H1 (cell line): ENCODE data around the gene LRP8. TPM values are rescaled to one million over a fixed set of nuclear protein-coding genes. Genes with fewer than 3 reads are reported as not detected.

Experiments
- CTCF ChIA-PET: fragments of 300-600 bp; sonication (Branson Sonifier 250); formaldehyde crosslinking; loops from one replicate; lab custom pipeline; 2021; ENCODE audit not compliant: partially characterized antibody; lab: Charles Lee
- POLR2A ChIA-PET: fragments of 300-600 bp; sonication (Branson Sonifier 250); formaldehyde crosslinking; loops from one replicate; lab custom pipeline; 2021; ENCODE audit warnings: inconsistent platforms; ENCODE audit not compliant: partially characterized antibody; lab: Charles Lee
- DNase-seq, 2 experiments: peaks; one replicate each; pipeline versions ENCODE4 v3.0.0 to v3.0.0-alpha.2; 2010 to 2022; ENCODE audit warnings: low spot score in 2 of 2, low read depth in 1 of 2, mixed read lengths in 1 of 2
- FAIRE-seq: peaks from 2 replicates; lab custom pipeline; 2011; peaks lifted over from hg19 to GRCh38; lab: Jason Lieb, UNC
- H2AFZ ChIP-seq: 2 replicates; pipeline ENCODE4 v1.8.1; 2012; ENCODE audit warnings: low read length, inconsistent platforms
- H2AK5ac ChIP-seq: 2 replicates; pipeline ENCODE4 v1.6.1; 2013; ENCODE audit warnings: low read depth, low read length
- H2BK120ac ChIP-seq: replicated peaks from 2 replicates; pipeline ENCODE3; 2013; ENCODE audit warnings: low read depth, low read length, inconsistent platforms
- H2BK12ac ChIP-seq: 2 replicates; pipeline ENCODE4 v1.6.1; 2013; ENCODE audit warnings: low read depth, low read length
- H2BK15ac ChIP-seq: 2 replicates; pipeline ENCODE4 v1.6.1; 2013; ENCODE audit warnings: low read length
- H2BK20ac ChIP-seq: 2 replicates; pipeline ENCODE4 v1.6.1; 2013; ENCODE audit warnings: low read length
- H2BK5ac ChIP-seq: 2 replicates; pipeline ENCODE4 v1.6.1; 2013; ENCODE audit warnings: low read depth, low read length
- H3K14ac ChIP-seq: 2 replicates; pipeline ENCODE4 v1.6.1; 2013; ENCODE audit warnings: inconsistent platforms; ENCODE audit not compliant: insufficient read length
- H3K18ac ChIP-seq: 2 replicates; pipeline ENCODE4 v1.6.1; 2013; ENCODE audit warnings: low read length; ENCODE audit errors: extremely low read depth
- H3K23ac ChIP-seq: 2 replicates; pipeline ENCODE4 v1.6.1; 2013; ENCODE audit warnings: inconsistent platforms; ENCODE audit not compliant: insufficient read length
- H3K23me2 ChIP-seq: 2 replicates; pipeline ENCODE4 v1.6.1; 2013; ENCODE audit warnings: low read depth, low read length
- H3K27ac ChIP-seq: 2 replicates; pipeline ENCODE4 v1.6.1; 2011; ENCODE audit warnings: low read depth, low read length, inconsistent platforms
- H3K27me3 ChIP-seq, 4 experiments: replicated peaks in 1 of 4; 1 replicate in 1 of 4; 2 replicates in 3 of 4; pipeline versions ENCODE4 v1.6.1 to v1.8.1; 2011 to 2013; ENCODE audit warnings: low read length in 3 of 4, mild to moderate bottlenecking in 3 of 4, inconsistent platforms in 2 of 4, mixed read lengths in 2 of 4, moderate library complexity in 1 of 4; ENCODE audit not compliant: control insufficient read depth in 3 of 4, insufficient read depth in 3 of 4; ENCODE audit errors: extremely low read depth in 1 of 4
- H3K36me3 ChIP-seq, 4 experiments: 2 replicates each; pipeline versions ENCODE4 v1.6.1 to v1.8.1; 2011 to 2013; ENCODE audit warnings: mild to moderate bottlenecking in 4 of 4, low read length in 3 of 4, moderate library complexity in 2 of 4, control low read depth in 1 of 4, inconsistent platforms in 1 of 4; ENCODE audit not compliant: insufficient read depth in 4 of 4, control insufficient read depth in 2 of 4
- H3K4ac ChIP-seq: replicated peaks from 2 replicates; pipeline ENCODE3; 2013; ENCODE audit warnings: low read length, low read depth, mixed read lengths, inconsistent platforms; ENCODE audit not compliant: insufficient read length
- H3K4me1 ChIP-seq, 4 experiments: replicated peaks in 1 of 4; 1 replicate in 1 of 4; 2 replicates in 3 of 4; pipeline versions ENCODE4 v1.6.1 to v1.8.1; 2011 to 2013; ENCODE audit warnings: low read length in 3 of 4, inconsistent platforms in 2 of 4, mixed read lengths in 1 of 4; ENCODE audit not compliant: insufficient read depth in 4 of 4, control insufficient read depth in 3 of 4
- H3K4me2 ChIP-seq, 2 experiments: 2 replicates each; pipeline versions ENCODE4 v1.6.1 to v1.8.1; 2011 to 2013; ENCODE audit warnings: low read depth in 2 of 2, low read length in 2 of 2, control low read depth in 1 of 2, inconsistent platforms in 1 of 2, mild to moderate bottlenecking in 1 of 2; ENCODE audit not compliant: insufficient read depth in 1 of 2
- H3K4me3 ChIP-seq, 4 experiments: fragments of 200-600, 300-600 bp in 1 of 4; sonication (generic), shearing (Covaris generic), sonication (Bioruptor Twin) in 1 of 4; 2 replicates each; pipeline versions ENCODE4 v1.5.1 to v1.8.1; 2011 to 2016; ENCODE audit warnings: low read length in 4 of 4, low read depth in 3 of 4, control low read depth in 2 of 4, inconsistent platforms in 2 of 4, mild to moderate bottlenecking in 2 of 4, mixed read lengths in 1 of 4, moderate library complexity in 1 of 4; ENCODE audit not compliant: insufficient read depth in 2 of 4; ENCODE audit errors: extremely low read depth in 1 of 4
- H3K56ac ChIP-seq: replicated peaks from 2 replicates; pipeline ENCODE3; 2013; ENCODE audit warnings: low read depth, mild to moderate bottlenecking, mixed read lengths, low read length, inconsistent platforms; ENCODE audit not compliant: insufficient read length
- H3K79me1 ChIP-seq: 2 replicates; pipeline ENCODE4 v1.6.1; 2013; ENCODE audit warnings: low read depth, low read length, control low read depth
- H3K79me2 ChIP-seq, 2 experiments: 2 replicates each; pipeline versions ENCODE4 v1.6.1 to v1.8.1; 2012 to 2013; ENCODE audit warnings: low read length in 2 of 2, mild to moderate bottlenecking in 2 of 2, inconsistent platforms in 1 of 2; ENCODE audit not compliant: insufficient read depth in 2 of 2, control insufficient read depth in 1 of 2
- H3K9ac ChIP-seq, 4 experiments: replicated peaks in 1 of 4; 1 replicate in 1 of 4; 2 replicates in 3 of 4; pipeline versions ENCODE4 v1.6.1 to v1.8.1; 2011 to 2013; ENCODE audit warnings: low read depth in 3 of 4, low read length in 3 of 4, control low read depth in 2 of 4, mild to moderate bottlenecking in 2 of 4, moderate library complexity in 2 of 4, inconsistent platforms in 1 of 4; ENCODE audit errors: extremely low read depth in 1 of 4
- H3K9me3 ChIP-seq, 2 experiments: 2 replicates each; pipeline versions ENCODE4 v1.6.1 to v1.8.1; 2012 to 2013; ENCODE audit warnings: mild to moderate bottlenecking in 2 of 2, moderate library complexity in 2 of 2, control low read depth in 1 of 2, inconsistent platforms in 1 of 2, low read depth in 1 of 2, low read length in 1 of 2, mixed read lengths in 1 of 2; ENCODE audit not compliant: insufficient read depth in 2 of 2
- H4K20me1 ChIP-seq, 2 experiments: replicated peaks in 1 of 2; 2 replicates each; pipeline versions ENCODE3 to v1.8.1; 2011 to 2013; ENCODE audit warnings: inconsistent platforms in 2 of 2, low read length in 2 of 2, mild to moderate bottlenecking in 1 of 2; ENCODE audit not compliant: insufficient read depth in 2 of 2, control insufficient read depth in 1 of 2
- H4K5ac ChIP-seq: 2 replicates; pipeline ENCODE4 v1.6.1; 2013; ENCODE audit warnings: low read length, low read depth, mixed read lengths, inconsistent platforms; ENCODE audit not compliant: insufficient read length
- H4K8ac ChIP-seq: 2 replicates; pipeline ENCODE4 v1.8.0; 2013; ENCODE audit warnings: mild to moderate bottlenecking, moderate library complexity, low read length, inconsistent platforms; ENCODE audit not compliant: insufficient read depth; ENCODE audit errors: extremely low read depth
- H4K91ac ChIP-seq: replicated peaks from 2 replicates; pipeline ENCODE3; 2013; ENCODE audit warnings: low read length, mixed read lengths, inconsistent platforms; ENCODE audit not compliant: insufficient read length
- CHD2 ChIP-seq: IDR thresholded peaks from 2 replicates; pipeline ENCODE4 v1.6.1; 2012; ENCODE audit warnings: low read length, improper control_type of control experiment
- KDM5A ChIP-seq: fragments of 200-600 bp; IDR thresholded peaks from 2 replicates; pipeline ENCODE4 v1.7.1; 2012; ENCODE audit warnings: mild to moderate bottlenecking, low read length, inconsistent platforms, mixed read lengths
- SAP30 ChIP-seq: fragments of 300-600 bp; sonication (generic); IDR thresholded peaks from 2 replicates; pipeline ENCODE4 v1.7.1; 2012; ENCODE audit warnings: low read length, moderate library complexity, mild to moderate bottlenecking, inconsistent platforms; ENCODE audit not compliant: insufficient read depth, insufficient replicate concordance
- TAF7 ChIP-seq: optimal IDR thresholded peaks from 2 replicates; pipeline ENCODE3; 2011; ENCODE audit warnings: low read depth, mild to moderate bottlenecking, inconsistent platforms, low read length, moderate library complexity, borderline replicate concordance
- WGBS, 2 experiments: shearing (Covaris generic) in 1 of 2; methylation state at CpG; one replicate each; pipeline versions ENCODE4 v1.1.6 to v1.1.7; 2013 to 2015; ENCODE audit warnings: low lambda C conversion rate in 2 of 2, mixed read lengths in 2 of 2, inconsistent platforms in 1 of 2, low coverage in 1 of 2, missing lambda C conversion rate in 1 of 2; ENCODE audit not compliant: insufficient replicate concordance in 2 of 2, insufficient coverage in 1 of 2, insufficient read length in 1 of 2; ENCODE audit errors: extremely low coverage in 1 of 2, missing lambda C conversion rate in 1 of 2; 5-methylcytosine and 5-hydroxymethylcytosine counted together
- polyA plus RNA-seq, 7 experiments: library from polyadenylated mRNA; depleted of rRNA in 3 of 7; stranded (reverse) in 5 of 7; unstranded in 2 of 7; fragments of >200 nt in 5 of 7; fragments of 200-250 nt in 2 of 7; gene quantifications; 1 replicate in 5 of 7; 2 replicates in 1 of 7; 4 replicates in 1 of 7; pipeline versions ENCODE4 v1.2.1 to v1.2.3, GENCODE V29; 2011 to 2013; ENCODE audit warnings: missing spikeins in 2 of 7, mixed read lengths in 2 of 7
- total RNA-seq: library from RNA; stranded (reverse); fragmentation: NEBNext Ultra II Directional; extraction: Animal tissue kit (Norgen Biotek cat#: 25700); gene quantifications from 2 replicates; pipeline ENCODE4 v1.2.1, GENCODE V29; 2021
- TF ChIP-seq, protein P1 (sequence below): IDR thresholded peaks from 2 replicates; pipeline ENCODE4 v1.6.1; 2011; ENCODE audit warnings: low read depth, mild to moderate bottlenecking, low read length; ENCODE audit not compliant: insufficient read depth
- TF ChIP-seq, protein P2 (sequence below), 3 experiments: IDR thresholded peaks; 1 replicate in 2 of 3; 2 replicates in 1 of 3; pipeline versions ENCODE4 v1.5.1 to v1.6.1; 2011; ENCODE audit warnings: low read length in 3 of 3, mild to moderate bottlenecking in 3 of 3, inconsistent platforms in 2 of 3, low read depth in 1 of 3, moderate library complexity in 1 of 3; ENCODE audit not compliant: insufficient read depth in 1 of 3; ENCODE audit errors: control extremely low read depth in 1 of 3

LRP8 gene
- total and polyA plus RNA-seq, 2 of the 8 experiments (the other 6 are each of a cell fraction or from before 2014, with no cell fraction given) = 63.2 to 66.4 TPM

DNA sequence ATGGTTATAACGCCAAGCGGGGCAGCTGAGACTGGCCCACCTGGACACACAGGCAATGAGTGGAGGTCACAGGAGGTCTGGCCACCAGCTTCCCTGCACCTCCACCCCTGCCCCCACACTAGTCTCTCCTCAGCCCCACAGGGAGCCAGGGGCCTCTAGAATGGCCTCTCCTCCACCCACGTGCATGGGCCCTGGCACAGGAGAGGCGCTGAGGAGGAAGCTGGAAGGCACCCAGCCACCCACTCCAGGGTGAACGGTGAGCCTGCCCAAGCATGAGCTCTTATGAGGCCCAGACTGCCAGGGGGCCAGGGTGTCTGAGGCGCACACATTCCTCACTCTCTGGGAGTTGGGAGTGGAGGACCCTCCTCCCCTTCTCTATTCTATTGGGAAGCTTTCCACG lies 22.2 kb downstream of the LRP8 start:
- Histone ChIP-seq H3K4me3 (no peak overlapping the region), H3K27ac (no peak overlapping the region), H2BK20ac (no peak overlapping the region), H3K56ac (no peak overlapping the region), H3K79me2 (peaks cover 0 to 90% of the 10 kb centered on the region in 2 experiments; a peak in 2 of 4 replicates), H3K36me3 (peaks cover 0 to 3% (median 0%) of the 10 kb centered on the region in 4 experiments; a peak in 4 of 8 replicates), H3K4ac (no peak overlapping the region), H3K79me1 (peaks cover 29% of the 10 kb centered on the region), H3K14ac (no peak overlapping the region), H2BK5ac (no peak overlapping the region), H2AK5ac (no peak overlapping the region; the same call in 1 of the 2 replicates), H4K5ac (no peak overlapping the region), H3K27me3 (no peaks in the 10 kb centered on the region), H3K9me3 (no peaks in the 10 kb centered on the region), H2BK15ac (no peak overlapping the region), H4K91ac (no peak overlapping the region), H3K23me2 (no peaks in the 10 kb centered on the region), H3K23ac (no peak overlapping the region), H2BK12ac (no peak overlapping the region), H3K9ac (no peak overlapping the region), H3K4me1 (peaks cover 0 to 9% (median 5%) of the 10 kb centered on the region in 4 experiments; a peak in 5 of 7 replicates), H3K18ac (no peak overlapping the region), H4K20me1 (peaks cover 27 to 49% of the 10 kb centered on the region in 2 experiments), H4K8ac (peak overlapping the region; percentile 9; the same call in 1 of the 2 replicates), H3K4me2 (no peak overlapping the region), H2AFZ (no peak overlapping the region), H2BK120ac (no peak overlapping the region)
- ChIA-PET POLR2A (interaction anchor here (1.1 to 4.3 kb wide), 2 partner anchors 11 to 71 kb away, joined by 3 to 17 read pairs; no protein-coding TSS in a partner anchor), CTCF (interaction anchor here (0.6 to 2.0 kb wide), 11 partner anchors 9 to 793 kb away, joined by 3 to 4 read pairs (median 3); no protein-coding TSS in a partner anchor)
- no peak for DNase-seq
- 81% methylated on average over 7 of the region's 7 CpGs; no CpG with 5 or more reads in 1 of the 2 experiments for WGBS, 2 experiments
- FAIRE-seq = no peak
- TF ChIP-seq KDM5A = no peak
- no peak for TF ChIP-seq TAF7
- TF ChIP-seq, protein P1, sequence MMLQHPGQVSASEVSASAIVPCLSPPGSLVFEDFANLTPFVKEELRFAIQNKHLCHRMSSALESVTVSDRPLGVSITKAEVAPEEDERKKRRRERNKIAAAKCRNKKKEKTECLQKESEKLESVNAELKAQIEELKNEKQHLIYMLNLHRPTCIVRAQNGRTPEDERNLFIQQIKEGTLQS = no peak
- TF ChIP-seq, protein P2, sequence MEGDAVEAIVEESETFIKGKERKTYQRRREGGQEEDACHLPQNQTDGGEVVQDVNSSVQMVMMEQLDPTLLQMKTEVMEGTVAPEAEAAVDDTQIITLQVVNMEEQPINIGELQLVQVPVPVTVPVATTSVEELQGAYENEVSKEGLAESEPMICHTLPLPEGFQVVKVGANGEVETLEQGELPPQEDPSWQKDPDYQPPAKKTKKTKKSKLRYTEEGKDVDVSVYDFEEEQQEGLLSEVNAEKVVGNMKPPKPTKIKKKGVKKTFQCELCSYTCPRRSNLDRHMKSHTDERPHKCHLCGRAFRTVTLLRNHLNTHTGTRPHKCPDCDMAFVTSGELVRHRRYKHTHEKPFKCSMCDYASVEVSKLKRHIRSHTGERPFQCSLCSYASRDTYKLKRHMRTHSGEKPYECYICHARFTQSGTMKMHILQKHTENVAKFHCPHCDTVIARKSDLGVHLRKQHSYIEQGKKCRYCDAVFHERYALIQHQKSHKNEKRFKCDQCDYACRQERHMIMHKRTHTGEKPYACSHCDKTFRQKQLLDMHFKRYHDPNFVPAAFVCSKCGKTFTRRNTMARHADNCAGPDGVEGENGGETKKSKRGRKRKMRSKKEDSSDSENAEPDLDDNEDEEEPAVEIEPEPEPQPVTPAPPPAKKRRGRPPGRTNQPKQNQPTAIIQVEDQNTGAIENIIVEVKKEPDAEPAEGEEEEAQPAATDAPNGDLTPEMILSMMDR (IDR thresholded peaks at IDR 0.05; ENCODE audit: control extremely low read depth in 1 of 3, insufficient read depth in 1 of 3, low read depth in 1 of 3, low read length in 3 of 3) = no peak
- no peak for TF ChIP-seq SAP30
- TF ChIP-seq CHD2 = no peak
